Neural crest cell (in vitro differentiated cells): ENCODE measurements around the gene SLC9C2. TPM values are rescaled to one million over a fixed set of nuclear protein-coding genes. Genes with fewer than 3 reads are reported as not detected.
A peak's percentile ranks its signal among the peaks of the same experiment; 100 is the strongest.

Source experiments
- DNase-seq: peaks from one replicate; pipeline ENCODE4 v3.0.0; 2021; ENCODE audit warnings: low read depth, mixed read lengths, low spot score
- H3K27ac Mint-ChIP-seq: one replicate; pipeline ENCODE4 v1.8.0; 2021; ENCODE audit warnings: mild to moderate bottlenecking, mixed read lengths; ENCODE audit not compliant: unreplicated experiment
- H3K27me3 Mint-ChIP-seq: 2 replicates; pipeline ENCODE4 v1.8.0; 2021; ENCODE audit warnings: low read depth, mild to moderate bottlenecking, mixed read lengths
- H3K36me3 Mint-ChIP-seq: 2 replicates; pipeline ENCODE4 v1.8.0; 2021; ENCODE audit warnings: low read depth, mild to moderate bottlenecking, mixed read lengths
- H3K4me1 Mint-ChIP-seq: 2 replicates; pipeline ENCODE4 v1.8.0; 2021; ENCODE audit warnings: mixed read lengths
- H3K4me3 Mint-ChIP-seq: one replicate; pipeline ENCODE4 v1.8.0; 2021; ENCODE audit warnings: mild to moderate bottlenecking, mixed read lengths
- H3K9me3 Mint-ChIP-seq: 2 replicates; pipeline ENCODE4 v1.8.0; 2021; ENCODE audit warnings: mixed read lengths
- total RNA-seq: library from RNA; stranded (reverse); gene quantifications from 2 replicates; pipeline ENCODE4 v1.2.1, GENCODE V29; 2021
- TF ChIP-seq, protein P1 (sequence below): fragments of 200-600 bp; sonication (generic); conservative IDR thresholded peaks from 2 replicates; pipeline ENCODE4 v1.5.0; 2021; ENCODE audit warnings: antibody characterized with exemption, mild to moderate bottlenecking

Gene SLC9C2
- total RNA-seq, 1 donor from 2014 or later = 0.12 TPM

DNA sequence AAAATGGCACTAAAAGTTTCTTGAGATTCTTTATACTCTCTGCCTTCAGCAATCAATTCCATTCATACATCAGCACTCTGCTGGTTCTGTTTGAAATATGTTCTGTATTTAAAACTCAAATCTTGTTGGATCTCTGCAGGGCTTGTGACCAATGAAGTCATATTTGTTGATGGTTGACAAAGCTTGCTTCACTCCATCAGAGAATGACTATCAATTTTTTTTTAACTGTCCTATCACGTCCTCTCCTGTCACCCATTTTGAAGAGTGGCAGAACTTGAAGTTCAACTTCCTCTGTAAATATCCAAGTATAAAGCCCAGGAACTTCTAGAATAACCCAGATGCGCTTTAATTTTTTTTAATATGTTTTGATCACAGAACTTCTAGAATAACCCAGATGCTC, 114.9 kb downstream of the SLC9C2 start:
- Mint-ChIP-seq H3K4me1 (no peaks in the 10 kb centered on the region), H3K27me3 (no peaks in the 10 kb centered on the region), H3K4me3 (no peak overlapping the region), H3K27ac (no peak overlapping the region), H3K9me3 (no peaks in the 10 kb centered on the region), H3K36me3 (peaks cover 41% of the 10 kb centered on the region)
- TF ChIP-seq, protein P1, sequence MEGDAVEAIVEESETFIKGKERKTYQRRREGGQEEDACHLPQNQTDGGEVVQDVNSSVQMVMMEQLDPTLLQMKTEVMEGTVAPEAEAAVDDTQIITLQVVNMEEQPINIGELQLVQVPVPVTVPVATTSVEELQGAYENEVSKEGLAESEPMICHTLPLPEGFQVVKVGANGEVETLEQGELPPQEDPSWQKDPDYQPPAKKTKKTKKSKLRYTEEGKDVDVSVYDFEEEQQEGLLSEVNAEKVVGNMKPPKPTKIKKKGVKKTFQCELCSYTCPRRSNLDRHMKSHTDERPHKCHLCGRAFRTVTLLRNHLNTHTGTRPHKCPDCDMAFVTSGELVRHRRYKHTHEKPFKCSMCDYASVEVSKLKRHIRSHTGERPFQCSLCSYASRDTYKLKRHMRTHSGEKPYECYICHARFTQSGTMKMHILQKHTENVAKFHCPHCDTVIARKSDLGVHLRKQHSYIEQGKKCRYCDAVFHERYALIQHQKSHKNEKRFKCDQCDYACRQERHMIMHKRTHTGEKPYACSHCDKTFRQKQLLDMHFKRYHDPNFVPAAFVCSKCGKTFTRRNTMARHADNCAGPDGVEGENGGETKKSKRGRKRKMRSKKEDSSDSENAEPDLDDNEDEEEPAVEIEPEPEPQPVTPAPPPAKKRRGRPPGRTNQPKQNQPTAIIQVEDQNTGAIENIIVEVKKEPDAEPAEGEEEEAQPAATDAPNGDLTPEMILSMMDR = no peak
- DNase-seq = no peak

DNA sequence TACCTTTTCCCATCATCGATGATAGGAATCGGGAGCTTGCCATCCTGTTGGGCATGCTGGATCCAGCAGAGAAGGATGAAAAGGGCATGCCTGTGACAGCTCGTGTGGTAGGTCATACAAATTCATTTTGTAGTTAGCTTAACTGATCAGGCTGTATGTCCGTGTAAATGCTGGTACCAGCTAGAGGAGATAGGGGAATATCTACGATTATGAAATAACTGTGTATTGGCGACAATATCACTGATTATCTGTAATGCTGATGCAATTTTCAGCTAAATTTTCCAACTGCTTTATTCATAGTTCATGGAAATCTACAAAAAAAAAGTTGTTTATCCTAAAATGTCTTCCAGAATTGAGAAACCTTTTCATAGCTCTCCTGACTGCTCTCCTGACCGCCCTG, 117.5 kb downstream of the SLC9C2 start:
- DNase-seq = no peak
- Mint-ChIP-seq H3K4me1 (no peaks in the 10 kb centered on the region), H3K27ac (no peak overlapping the region), H3K36me3 (peaks cover 51% of the 10 kb centered on the region), H3K9me3 (no peaks in the 10 kb centered on the region), H3K4me3 (peak overlapping the region; percentile 32), H3K27me3 (no peaks in the 10 kb centered on the region)
- TF ChIP-seq, protein P1 = no peak

DNA sequence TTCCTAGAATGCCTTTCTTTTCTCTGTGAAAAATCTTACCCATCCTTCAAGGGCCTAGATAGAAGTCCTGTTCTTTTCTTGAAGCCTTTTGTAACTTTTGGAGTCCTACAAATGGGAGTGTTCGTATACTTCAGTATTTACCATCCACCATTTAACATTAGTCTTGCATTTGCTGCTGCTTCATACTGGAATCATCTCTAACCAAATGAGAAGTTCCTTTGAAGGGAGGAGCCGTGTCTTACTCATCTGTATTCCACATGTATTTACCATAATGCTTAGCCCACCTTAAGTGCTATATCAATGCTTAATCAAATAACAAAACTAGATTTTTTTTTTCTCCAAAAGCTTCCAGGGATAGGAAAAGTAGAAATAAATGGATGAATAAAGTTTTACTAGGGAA, 118.6 kb downstream of the SLC9C2 start:
- Mint-ChIP-seq H3K4me1 (peaks cover 10% of the 10 kb centered on the region), H3K36me3 (peaks cover 49% of the 10 kb centered on the region), H3K27me3 (no peaks in the 10 kb centered on the region), H3K9me3 (no peaks in the 10 kb centered on the region), H3K27ac (no peak overlapping the region), H3K4me3 (no peak overlapping the region)
- DNase-seq = no peak
- TF ChIP-seq, protein P1 = no peak

DNA sequence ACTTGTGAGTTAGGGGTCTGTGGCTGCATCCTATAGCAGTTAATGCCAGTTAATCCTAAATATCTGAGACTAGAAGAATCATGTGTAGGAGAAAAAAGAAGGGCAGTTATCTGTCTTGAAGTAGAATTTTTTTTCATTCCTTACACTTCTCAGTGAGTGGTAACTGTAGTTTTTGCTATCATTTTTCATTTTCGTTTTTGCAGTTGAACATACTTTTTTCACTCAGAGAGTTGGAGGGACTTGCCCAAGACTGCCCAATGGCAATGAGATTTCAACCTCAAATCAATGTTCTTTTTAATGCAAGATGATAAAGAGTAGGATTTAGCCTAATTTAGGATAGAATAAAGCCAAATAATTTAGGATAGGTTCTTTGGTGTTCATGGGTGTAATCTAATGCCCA, 120.2 kb downstream of the SLC9C2 start:
- no peaks in the 10 kb centered on the region for H3K27me3 Mint-ChIP-seq
- no peaks in the 10 kb centered on the region for H3K9me3 Mint-ChIP-seq
- no peak overlapping the region for H3K27ac Mint-ChIP-seq
- H3K36me3 Mint-ChIP-seq = peaks cover 37% of the 10 kb centered on the region
- DNase-seq = no peak
- TF ChIP-seq, protein P1 = no peak
- no peak overlapping the region for H3K4me3 Mint-ChIP-seq
- peaks cover 24% of the 10 kb centered on the region for H3K4me1 Mint-ChIP-seq

DNA sequence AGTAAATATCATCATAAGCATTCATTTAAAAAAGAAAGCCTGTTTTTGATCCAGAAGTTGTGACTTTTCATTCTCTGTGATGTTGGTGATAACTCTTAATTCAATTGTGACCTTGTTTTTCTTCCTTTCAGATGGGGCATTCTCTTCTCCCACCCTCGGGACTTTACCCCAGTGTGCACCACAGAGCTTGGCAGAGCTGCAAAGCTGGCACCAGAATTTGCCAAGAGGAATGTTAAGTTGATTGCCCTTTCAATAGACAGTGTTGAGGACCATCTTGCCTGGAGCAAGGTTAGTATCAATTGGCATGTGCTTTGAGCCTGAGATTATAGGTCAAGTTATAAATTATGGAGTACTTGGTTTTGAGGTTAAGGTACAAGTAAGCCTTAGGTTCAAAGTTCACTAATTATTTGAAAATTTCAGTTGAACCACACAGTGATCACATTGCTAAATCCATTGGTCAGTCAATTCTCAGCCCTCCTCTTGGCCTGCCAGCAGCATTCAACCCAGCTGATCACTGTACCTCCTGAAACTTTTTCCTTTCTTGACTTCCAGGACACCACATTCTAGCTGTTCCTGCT, 121.6 kb downstream of the SLC9C2 start:
- Mint-ChIP-seq H3K4me1 (peaks cover 24% of the 10 kb centered on the region), H3K4me3 (no peak overlapping the region), H3K27me3 (no peaks in the 10 kb centered on the region), H3K9me3 (no peaks in the 10 kb centered on the region), H3K27ac (peak overlapping the region; percentile 3), H3K36me3 (peaks cover 31% of the 10 kb centered on the region)
- TF ChIP-seq, protein P1 = no peak
- DNase-seq = no peak
